ENCODE results near the gene NMNAT1.

GRCh38 chr1:9908871-9909233, 34.4 kb upstream of the NMNAT1 start:
- TF ChIP-seq EP300 (IDR thresholded peaks at IDR 0.05) (no peak), CTCF (IDR thresholded peaks at IDR 0.05) (no peak)

Data from ovary (tissue), 3 donors.